CD4-positive, alpha-beta T cell treated with Interleukin-1 beta for 1 hour (primary cell): Measurements from ENCODE around the gene TSPAN31.
A peak's percentile ranks its signal among the peaks of the same experiment; 100 is the strongest.
"Not testable (repeated sequence)": the region's sequence is repeated elsewhere in the genome, so short reads cannot be mapped to it uniquely, and the experiment has no call there.

Experiments
- DNase-seq, 2 donors: peaks; one replicate each; pipeline ENCODE4 v3.0.0-alpha.2; 2020 to 2022

Gene TSPAN31

GRCh38 chr12:57744777-57745484 lies at the start of gene TSPAN31:
Gene TSPAN31 (plus strand): TSS chr12:57745039. CDS start chr12:57745155, 116 bp downstream.
- peak; percentile 96 to 97 for DNase-seq

- DNase-seq: no peak
Measured at GRCh38 chr12:57695770-57696432, 48.9 kb upstream of the TSPAN31 start.

GRCh38 chr12:57697076-57697475 lies 47.8 kb upstream of the TSPAN31 start:
- DNase-seq: no peak

GRCh38 chr12:57698414-57698813 lies 46.4 kb upstream of the TSPAN31 start:
- DNase-seq: no peak

- DNase-seq: no peak
Measured at GRCh38 chr12:57700317-57700716, 44.5 kb upstream of the TSPAN31 start.

GRCh38 chr12:57707250-57707649 lies 37.6 kb upstream of the TSPAN31 start:
- DNase-seq: no peak

- no peak for DNase-seq
Measured at GRCh38 chr12:57708296-57708695, 36.5 kb upstream of the TSPAN31 start.

- DNase-seq: no peak
Measured at GRCh38 chr12:57712701-57713100, 32.1 kb upstream of the TSPAN31 start.

GRCh38 chr12:57713209-57713608 lies 31.6 kb upstream of the TSPAN31 start:
- DNase-seq: no peak

- DNase-seq: not testable (repeated sequence)
Measured at GRCh38 chr12:57715036-57715748, 29.6 kb upstream of the TSPAN31 start.

- DNase-seq: no peak
Measured at GRCh38 chr12:57715786-57716185, 29.1 kb upstream of the TSPAN31 start.

GRCh38 chr12:57716305-57716704 lies 28.5 kb upstream of the TSPAN31 start:
- no peak for DNase-seq

GRCh38 chr12:57717131-57717530 lies 27.7 kb upstream of the TSPAN31 start:
- no peak for DNase-seq

- DNase-seq: no peak
Measured at GRCh38 chr12:57717846-57718640, 26.8 kb upstream of the TSPAN31 start.

- DNase-seq: no peak
Measured at GRCh38 chr12:57718641-57719528, 26.0 kb upstream of the TSPAN31 start.

GRCh38 chr12:57719777-57720605 lies 24.8 kb upstream of the TSPAN31 start:
- DNase-seq: no peak

- DNase-seq: no peak
Measured at GRCh38 chr12:57720606-57721595, 23.9 kb upstream of the TSPAN31 start.

GRCh38 chr12:57721846-57722608 lies 22.8 kb upstream of the TSPAN31 start:
- DNase-seq: not testable (repeated sequence)
